HG02885 (cell line): ENCODE data around the gene B4GALT1.
"Not testable (repeated sequence)": the region's sequence is repeated elsewhere in the genome, so short reads cannot be mapped to it uniquely, and the experiment has no call there.

Source experiments
- ATAC-seq: cut with Tn5 transposase; IDR thresholded peaks from one replicate; pipeline ENCODE4 v1.9.1; 2021; ENCODE audit warnings: mild to moderate bottlenecking; ENCODE audit not compliant: unreplicated experiment, poor library complexity

The B4GALT1 gene

DNA sequence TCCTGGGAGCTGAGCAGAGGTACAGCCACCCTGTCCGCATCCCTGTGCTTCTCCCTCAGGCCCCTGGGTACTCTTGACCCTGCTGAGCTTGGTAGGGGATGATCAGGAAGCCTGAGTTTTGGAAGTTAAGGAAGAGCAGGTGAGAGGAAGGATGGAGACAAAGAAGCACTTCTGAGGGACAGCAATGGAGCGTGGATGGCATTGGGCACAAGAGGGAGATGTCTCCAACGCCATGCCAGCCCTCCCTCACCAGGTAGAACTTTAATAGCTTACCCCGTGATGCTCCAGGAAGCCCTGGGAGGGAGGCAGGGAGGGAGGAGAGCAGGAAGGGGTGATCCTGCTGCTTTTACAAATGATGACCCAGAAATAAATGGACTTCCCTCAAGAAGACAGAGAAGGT, 60.8 kb downstream of the B4GALT1 start:
- no peak for ATAC-seq

DNA sequence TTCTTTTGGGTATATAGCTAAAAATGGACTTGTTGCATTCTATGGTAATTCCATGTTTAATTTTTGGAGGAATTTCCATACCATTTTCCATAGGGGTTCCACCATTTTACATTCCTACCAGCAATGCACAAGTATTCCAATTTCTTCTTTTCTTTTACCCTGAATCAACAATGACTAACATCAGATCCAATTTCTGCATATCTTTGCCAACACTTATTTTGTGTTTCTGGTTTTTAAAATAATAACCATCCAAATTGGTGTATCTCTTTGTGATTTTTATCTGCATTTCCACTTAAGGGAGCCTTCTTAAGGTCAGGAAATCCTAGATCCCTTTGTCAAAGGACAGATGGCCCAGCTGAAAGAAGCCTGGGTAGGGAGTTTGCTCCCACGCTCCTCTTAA, 61.2 kb downstream of the B4GALT1 start:
- ATAC-seq = no peak

DNA sequence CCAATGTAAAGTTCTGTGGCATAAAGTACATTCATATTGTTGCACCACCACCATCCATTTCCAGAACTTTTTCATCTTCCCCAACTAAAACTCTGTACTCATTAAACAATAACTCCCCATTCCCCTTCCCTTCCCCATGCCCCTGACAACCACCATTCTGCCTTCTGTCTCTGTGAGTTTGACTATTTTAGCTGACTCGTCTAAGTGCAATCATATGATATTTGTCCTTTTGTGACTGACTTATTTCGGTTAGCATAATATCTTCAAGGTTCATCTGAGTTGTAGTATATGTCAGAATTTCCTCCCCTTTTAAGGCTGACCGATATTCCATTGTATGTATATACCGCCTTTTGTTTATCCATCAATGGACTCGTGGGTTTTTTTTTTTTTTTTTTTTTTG, 61.6 kb downstream of the B4GALT1 start:
- no peak for ATAC-seq

DNA sequence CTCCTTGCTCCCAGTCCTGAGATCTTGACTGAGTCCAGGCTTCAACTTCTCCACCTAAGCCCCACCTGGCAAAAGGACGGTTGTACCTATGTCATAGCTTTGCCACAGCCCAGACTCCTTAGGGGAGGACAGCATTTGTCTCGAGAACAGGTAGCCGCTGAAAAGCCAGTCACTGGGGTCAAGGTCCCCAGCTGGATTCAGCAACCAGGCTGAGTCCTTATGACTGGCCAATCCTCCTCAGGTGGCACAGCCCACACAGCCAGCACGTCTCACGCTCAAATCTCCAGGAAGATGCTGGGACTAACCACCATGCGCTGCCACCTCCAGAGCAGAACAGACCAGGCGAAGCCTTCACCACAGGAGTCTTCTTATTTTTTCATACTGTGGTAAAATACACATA, 62.7 kb downstream of the B4GALT1 start:
- ATAC-seq = no peak

DNA sequence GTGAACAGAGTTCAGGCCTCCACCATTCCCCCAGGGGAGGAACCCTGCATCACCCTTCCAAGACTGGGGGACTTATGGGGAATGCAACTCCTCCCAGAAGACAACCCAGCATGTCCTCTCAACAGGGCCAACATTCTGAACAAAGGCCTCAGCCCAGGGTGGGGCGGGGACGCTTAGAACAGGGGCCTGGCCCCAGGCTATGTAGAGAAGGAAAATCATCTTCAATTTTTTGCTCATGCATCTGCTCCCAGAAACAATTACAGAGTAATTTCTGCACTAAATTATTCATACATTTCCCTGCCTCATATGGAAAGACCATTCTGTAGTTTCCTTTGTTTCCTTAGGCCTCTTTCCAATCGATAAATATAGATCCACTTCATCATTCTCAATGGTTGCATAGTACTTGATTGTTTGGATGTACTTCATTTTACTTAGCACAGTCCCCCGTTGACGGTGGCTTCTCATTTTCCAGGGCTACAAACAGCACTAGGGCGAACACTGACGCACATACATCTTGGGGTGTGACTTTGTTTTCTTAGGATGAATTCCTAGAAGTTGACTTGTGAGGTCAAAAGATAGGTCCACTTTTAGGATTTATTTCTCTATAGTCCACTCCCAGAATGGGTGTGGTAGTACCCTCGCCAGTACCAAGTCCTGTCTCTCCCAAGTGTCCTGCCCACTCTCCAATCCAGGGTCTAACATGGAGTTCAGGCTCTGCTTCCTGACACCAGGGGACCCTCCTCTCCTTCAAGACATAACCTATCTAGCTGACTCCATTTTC, 63.4 kb downstream of the B4GALT1 start:
- ATAC-seq = no peak

DNA sequence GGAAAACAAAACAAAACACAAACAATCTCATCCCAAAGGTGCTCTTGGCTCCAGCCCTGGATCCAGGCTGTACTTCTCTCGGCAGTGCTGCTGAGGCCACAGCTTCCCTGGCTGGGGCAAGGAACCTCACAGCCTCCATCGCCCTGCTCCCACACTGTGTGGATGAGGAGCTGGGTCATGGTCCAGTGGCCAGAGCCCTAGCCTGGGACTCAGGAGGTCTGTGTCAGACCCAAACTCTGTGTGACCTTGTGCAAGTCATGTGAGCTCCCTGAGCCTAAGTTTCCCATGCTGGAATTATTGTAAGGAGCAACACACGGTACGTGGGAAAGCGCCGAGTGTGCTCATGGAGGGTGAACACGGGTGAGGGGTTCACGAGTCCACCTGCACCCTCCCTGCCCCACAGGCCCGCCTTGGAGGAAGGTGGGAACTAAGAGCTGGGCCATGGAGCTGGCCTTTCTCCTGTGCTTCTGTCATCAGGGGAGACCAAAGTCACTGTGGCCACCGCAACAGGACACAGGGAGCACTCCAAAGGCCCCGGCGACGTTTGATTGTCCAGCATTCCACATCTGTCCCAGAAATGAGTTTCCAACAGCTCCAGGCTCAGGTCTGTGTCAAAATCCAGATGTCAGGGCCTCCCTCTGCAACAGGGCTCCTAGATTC, 64.5 kb downstream of the B4GALT1 start:
- ATAC-seq = no peak

DNA sequence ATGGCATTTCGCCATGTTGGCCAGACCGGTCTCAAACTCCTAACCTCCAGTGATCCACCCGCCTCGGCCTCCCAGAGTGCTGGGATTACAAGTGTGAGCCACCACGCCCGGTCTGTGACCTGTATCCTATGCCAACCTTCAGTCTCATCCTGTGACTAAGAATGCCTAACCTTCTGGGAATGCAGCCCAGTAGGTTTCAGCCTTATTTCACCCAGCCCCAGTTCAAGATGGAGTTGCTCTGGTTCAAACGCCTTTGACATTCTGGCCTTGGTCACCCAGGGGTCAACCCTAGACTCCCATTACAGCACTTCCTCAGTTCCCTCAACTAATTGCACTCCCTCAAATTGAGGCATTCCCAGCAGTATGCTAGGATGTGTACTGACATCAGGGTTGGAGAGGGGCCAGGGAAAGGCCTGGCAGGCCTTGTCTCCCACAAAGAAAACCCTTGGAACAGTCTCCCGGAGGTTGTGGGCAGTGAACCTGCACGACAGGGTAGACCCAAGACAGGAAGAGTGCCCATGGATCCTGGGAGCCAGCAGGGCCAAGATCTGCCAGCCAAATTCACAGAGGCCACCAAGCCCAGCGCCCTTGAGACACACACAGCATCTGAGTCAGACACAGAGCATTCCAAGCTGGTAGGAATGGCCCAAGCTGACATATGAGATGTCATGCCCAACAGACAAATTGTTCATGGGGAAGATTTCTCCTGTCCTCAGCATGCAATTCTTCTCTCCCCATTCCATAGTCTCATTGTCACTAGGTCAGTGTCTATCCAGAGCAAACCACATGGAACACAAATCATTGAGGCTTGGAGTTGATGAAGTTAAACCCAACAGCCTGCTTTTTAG, 65.8 kb downstream of the B4GALT1 start:
- ATAC-seq = no peak

DNA sequence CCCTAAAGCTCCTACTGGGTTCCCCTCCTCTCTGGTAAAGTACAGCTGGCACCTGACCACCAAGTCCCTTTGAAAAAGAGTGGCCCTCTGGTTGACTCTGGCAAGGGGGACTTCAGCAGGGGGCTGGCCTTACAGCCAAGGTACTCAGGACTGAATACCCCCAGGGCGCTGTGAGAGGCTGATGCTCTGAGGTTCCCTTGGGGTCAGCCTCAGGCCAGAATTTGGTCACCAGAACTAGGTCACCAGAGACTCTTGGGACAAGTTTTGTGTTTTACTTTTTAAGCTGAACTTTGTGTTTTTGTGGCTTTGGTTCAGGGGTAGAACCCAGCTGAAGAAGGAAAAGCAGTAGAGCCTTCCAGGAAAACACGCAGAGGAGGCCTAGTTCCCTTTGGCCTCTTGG, 67.4 kb downstream of the B4GALT1 start:
- ATAC-seq = no peak

DNA sequence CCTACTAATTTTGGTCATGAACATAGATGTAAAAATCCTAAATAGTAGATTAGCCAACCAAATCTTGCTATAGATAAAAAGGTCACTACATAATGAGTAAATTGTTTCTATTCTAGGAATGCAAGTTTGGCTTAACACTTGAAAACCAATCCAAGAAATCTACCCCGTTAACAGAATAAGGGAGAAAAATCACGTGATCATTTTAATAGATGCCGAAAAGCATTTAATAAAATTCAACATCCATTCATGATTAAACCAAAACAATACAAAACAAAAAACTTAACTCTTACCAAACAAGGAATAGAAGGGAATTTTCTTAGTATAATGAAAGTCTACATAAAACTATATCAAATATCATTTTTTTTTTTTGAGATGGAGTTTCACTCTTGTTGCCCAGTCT, 69.9 kb downstream of the B4GALT1 start:
- ATAC-seq = no peak

DNA sequence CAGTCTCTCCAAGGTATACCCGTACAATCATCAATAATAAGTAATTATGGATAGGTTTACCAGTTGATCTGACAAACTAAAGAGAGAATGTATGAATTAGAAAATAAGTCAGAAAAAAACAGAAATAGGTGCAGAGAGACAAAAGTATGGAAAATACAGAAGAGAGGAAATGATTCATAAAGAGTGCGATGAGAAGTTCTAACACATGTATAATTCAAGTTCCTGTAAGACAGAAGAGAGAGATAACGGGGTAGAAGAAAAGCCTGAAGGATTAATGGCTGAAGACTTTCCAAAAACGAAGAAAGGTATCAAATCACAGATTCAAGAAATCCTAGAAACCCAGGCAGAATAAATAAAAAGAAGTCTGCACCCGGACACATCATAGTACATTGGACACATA, 74.5 kb downstream of the B4GALT1 start:
- ATAC-seq = no peak

DNA sequence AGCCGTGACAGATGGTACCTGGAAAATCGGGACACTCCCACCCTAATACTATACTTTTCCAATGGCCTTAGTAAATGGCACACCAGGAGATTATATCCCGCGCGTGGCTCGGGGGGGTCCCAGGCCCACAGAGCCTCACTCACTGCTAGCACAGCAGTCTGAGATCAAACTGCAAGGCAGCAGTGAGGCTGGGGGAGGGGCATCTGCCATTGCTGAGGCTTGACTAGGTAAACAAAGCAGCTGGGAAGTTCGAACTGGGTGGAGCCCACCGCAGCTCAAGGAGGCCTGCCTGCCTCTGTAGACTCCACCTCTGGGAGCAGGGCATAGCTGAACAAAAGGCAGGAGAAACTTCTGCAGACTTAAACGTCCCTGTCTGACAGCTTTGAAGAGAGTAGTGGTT, 81.5 kb downstream of the B4GALT1 start:
- ATAC-seq = not testable (repeated sequence)

DNA sequence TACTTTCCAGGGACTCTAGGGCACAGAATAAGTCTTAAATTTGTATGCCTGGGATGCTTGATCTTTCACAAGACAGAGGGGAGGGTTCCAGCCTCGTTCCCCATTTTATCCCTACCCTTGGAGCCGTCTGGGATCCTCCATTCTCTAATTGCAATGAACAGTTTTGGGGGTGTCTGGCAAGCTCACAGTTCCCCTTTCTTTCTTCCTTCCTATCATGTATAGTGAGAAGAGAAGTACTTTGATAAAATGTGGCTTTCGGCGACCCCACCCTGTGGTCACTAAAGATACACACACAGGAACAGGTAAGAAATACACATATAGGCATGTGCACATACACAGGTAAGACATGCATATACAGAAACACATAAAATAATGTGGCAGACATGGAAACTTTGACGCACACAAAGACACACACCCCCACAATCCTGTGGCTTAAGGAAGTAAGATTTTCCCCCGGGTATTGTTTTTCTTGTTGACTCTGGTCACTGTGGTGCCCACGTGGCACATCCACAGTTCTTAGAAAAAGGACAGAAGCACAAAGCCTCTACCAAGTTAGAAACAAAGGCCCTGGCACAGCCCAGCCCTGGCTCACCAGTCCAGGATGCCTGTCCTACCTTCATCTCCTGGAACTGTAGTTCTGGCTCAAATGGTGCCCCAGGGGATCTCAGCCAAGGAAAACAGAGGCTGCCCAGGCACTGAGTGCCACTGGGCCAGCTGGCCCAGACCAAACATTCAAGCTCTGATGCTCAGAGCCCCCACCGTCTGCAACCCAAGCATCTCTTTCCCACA, 84.4 kb downstream of the B4GALT1 start:
- ATAC-seq = no peak

DNA sequence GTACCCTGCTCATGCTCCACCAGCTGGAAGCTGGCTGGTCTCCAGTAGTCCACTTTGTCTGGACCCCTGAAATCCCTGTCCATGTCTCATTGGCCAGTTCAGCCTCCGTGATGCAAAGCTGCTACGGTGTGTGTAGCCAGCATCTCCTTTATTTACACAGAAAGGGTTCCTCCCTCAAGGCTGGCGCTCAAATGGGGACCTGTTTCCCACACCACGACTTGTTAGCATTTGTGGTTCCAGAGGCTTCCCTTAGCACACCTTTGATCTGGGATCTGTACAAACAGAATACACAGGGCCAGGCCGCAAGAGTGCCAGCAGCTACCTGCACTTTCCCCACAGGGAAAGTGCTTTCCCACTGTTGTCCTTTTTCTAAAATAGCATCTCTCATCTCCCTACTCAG, 85.0 kb downstream of the B4GALT1 start:
- ATAC-seq = no peak

DNA sequence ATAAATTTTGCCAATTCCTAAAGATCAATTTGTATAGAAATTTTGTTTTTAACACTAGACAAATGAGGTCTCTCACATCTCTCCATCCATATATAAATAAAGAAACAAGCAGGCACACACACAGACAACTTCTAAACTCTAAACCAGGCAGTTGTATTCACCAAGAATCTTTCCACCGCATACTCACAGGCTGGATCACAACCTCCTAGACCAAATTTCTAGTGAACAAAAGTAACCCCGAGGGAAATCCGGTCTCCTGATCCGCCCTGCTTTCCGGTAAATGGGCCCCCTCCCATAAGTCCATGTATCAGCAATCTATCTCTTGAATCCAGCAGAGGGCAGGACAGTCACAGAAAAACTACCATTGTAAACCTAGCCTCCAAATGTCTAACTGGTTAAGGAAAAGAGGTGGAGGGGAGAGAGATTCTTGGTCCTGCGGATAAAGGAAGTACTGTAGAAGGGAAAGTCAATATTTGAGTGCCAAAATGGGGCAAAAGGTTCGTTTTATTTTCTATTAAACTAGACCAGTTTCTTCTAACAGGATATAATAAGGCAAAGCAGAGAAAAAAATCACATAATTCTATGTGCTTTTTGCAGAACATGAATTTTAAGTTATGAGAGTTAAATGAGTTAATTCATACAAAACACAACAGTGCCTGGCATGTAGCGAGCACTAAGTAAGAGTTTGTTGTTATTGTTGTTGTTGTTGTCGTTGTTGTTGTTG, 85.8 kb downstream of the B4GALT1 start:
- ATAC-seq = peak; percentile 48

DNA sequence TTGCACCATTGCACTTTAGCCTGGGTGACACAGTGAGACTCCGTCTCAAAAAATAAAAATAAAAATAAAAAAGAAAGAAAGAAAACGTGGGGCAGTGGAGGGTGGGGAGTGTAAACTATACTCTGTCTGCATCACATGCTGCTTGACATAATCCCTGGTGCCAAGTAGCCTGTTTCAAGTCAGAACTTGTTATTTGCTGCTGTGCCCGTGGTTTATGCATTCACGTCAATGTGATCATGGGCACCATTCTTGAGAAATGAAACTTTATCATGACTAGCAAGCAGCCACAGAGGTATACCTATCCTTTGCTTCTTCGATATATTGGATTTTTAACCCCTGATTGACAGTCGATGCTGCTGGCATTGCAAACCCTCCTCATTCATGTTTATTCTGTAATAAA, 86.6 kb downstream of the B4GALT1 start:
- ATAC-seq = no peak

DNA sequence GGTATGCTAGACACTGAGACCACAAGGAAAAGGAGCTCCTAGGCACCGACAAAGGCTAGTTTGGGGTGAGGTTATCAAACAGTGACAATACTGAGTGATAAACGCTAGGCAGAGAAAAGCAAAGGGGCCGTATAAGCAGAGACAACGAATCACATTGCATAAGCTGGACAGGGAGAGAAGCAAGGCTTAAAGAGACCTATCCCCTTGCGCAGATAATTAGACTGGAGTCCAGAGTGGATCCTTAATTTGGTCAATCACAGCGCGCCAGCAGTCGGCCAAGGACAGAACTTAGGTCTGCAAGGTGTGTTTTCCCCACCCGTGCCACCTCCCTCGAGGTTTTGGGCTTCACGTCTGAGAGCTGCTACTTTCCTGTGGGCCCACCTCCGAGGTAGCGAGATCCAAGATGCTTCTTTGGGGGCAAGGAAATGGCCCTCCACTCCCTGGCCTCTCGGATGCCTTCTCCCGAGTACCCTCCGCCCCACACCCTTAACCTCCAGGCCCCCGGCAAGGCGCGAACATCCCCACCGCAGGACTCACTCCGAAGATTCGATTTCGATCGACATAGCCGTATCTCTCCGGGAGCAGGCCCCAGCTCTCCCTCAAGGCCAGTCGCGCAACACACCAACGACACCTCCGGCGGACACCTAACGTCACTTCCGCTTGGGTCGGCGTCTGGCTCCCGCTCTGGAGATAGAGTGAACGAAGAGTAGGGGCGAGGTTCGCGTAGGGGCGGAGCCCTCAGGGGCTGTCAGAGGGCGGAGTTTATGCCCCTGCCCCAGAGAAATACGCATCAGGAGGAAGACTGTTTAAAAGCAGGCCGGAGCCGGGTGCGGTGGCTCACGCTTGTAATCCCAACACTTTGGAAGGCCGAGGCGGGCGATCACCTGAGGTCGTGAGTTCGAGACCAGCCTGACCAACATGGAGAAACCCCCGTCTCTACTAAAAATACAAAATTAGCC, 90.8 kb downstream of the B4GALT1 start, which contains the start of gene SMU1:
Gene SMU1 (minus strand): TSS at position 629 of the 959 bp plus-strand sequence. CDS start 66 bp downstream, at position 563.
- peak; percentile 99 for ATAC-seq

DNA sequence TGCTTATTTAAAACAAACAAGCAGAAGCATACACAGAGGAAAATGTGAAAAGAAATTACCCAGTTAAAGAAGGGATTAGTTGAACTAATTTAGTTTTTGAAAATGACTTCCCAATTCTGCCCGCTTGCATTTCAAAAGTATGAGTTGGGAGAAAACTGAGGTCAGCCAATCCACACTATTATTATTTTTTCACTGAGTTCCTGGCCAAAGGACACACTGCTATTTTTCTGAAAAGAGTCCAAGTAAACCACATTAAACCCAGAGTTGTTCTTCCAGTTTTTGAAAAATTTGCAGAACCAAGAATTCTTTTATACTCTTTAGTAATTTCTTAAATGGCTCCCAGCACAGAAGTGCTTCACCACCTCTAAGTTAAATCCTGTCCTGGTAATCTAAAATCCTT, 98.1 kb downstream of the B4GALT1 start:
- ATAC-seq = no peak
